H1 (cell line): ENCODE data around the gene RGL2.

Experiments used
- ATF2 ChIP-seq: IDR thresholded peaks from 2 replicates; pipeline ENCODE4 v1.6.1; 2012; ENCODE audit warnings: low read length, inconsistent platforms
- BACH1 ChIP-seq: IDR thresholded peaks from 2 replicates; pipeline ENCODE4 v1.6.1; 2012; ENCODE audit warnings: low read length, improper control_type of control experiment
- CTCF ChIP-seq, 3 experiments: IDR thresholded peaks; 1 replicate in 2 of 3; 2 replicates in 1 of 3; pipeline versions ENCODE4 v1.5.1 to v1.6.1; 2011; ENCODE audit warnings: low read length in 3 of 3, mild to moderate bottlenecking in 3 of 3, inconsistent platforms in 2 of 3, low read depth in 1 of 3, moderate library complexity in 1 of 3; ENCODE audit not compliant: insufficient read depth in 1 of 3; ENCODE audit errors: control extremely low read depth in 1 of 3
- EP300 ChIP-seq, 2 experiments: IDR thresholded peaks; 1 replicate in 1 of 2; 2 replicates in 1 of 2; pipeline ENCODE4 v1.6.1; 2011 to 2012; ENCODE audit warnings: low read depth in 2 of 2, low read length in 2 of 2, mild to moderate bottlenecking in 2 of 2, borderline replicate concordance in 1 of 2, inconsistent platforms in 1 of 2, moderate library complexity in 1 of 2
- EZH2 ChIP-seq: fragments of 200-600 bp; sonication (generic); IDR thresholded peaks from 2 replicates; pipeline ENCODE4 v1.7.1; 2012; ENCODE audit warnings: low read depth, mild to moderate bottlenecking, moderate library complexity, low read length, inconsistent platforms; ENCODE audit not compliant: severe bottlenecking
- NRF1 ChIP-seq: IDR thresholded peaks from 2 replicates; pipeline ENCODE4 v1.6.1; 2011; ENCODE audit warnings: mild to moderate bottlenecking, low read depth, low read length, improper control_type of control experiment
- POLR2A ChIP-seq, 2 experiments: IDR thresholded peaks; 1 replicate in 1 of 2; 2 replicates in 1 of 2; pipeline ENCODE4 v1.6.1; 2011; ENCODE audit warnings: low read depth in 2 of 2, low read length in 2 of 2, mild to moderate bottlenecking in 2 of 2; ENCODE audit errors: control extremely low read depth in 1 of 2
- POLR2AphosphoS5 ChIP-seq: IDR thresholded peaks from 2 replicates; pipeline ENCODE4 v1.6.1; 2011; ENCODE audit warnings: low read depth, low read length

- TF ChIP-seq EP300 (IDR thresholded peaks at IDR 0.05; ENCODE audit: borderline replicate concordance in 1 of 2, low read depth in 2 of 2, low read length in 2 of 2): no peak
- no peak for TF ChIP-seq NRF1
- no peak for TF ChIP-seq POLR2A (IDR thresholded peaks at IDR 0.05; ENCODE audit: control extremely low read depth in 1 of 2, low read depth in 2 of 2, low read length in 2 of 2)
- no peak for TF ChIP-seq ATF2
- TF ChIP-seq POLR2AphosphoS5: no peak
- no peak for TF ChIP-seq EZH2
- no peak for TF ChIP-seq CTCF (IDR thresholded peaks at IDR 0.05; ENCODE audit: control extremely low read depth in 1 of 3, insufficient read depth in 1 of 3, low read depth in 1 of 3, low read length in 3 of 3)
- TF ChIP-seq BACH1: no peak
These were observed 40.5 kb upstream of the RGL2 start for GRCh38 chr6:33339193-33339592.
